ENCODE measurements around the gene MRPL23. TPM values are rescaled to one million over a fixed set of nuclear protein-coding genes. Genes with fewer than 3 reads are reported as not detected.

Gene MRPL23
- total RNA-seq, 6 experiments from 2014 or later, result 23.1 to 121 (median 36.4) TPM

DNA sequence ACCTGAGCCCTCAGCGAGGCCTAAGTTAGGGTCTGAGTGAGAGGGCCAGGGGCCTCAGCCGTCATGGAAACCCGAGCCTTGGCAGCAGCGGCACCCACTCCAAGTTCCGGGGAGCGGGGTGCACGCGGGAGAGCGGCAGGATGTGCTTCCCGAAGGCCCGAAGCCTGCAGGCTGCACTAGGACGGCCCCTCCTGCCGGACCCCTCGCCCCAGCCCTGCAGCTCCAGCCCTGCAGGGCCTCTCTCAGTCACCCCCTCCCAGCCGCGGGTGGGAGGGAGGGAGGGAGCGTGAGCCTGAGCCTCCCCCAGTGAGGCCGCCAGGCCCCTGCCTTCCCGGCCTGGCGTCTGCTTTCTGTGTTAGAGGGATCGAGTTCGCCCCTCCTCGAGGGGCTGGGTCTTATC, 22.6 kb downstream of the MRPL23 start:
- DNase-seq, result no peak
- Histone ChIP-seq H3K4me1 (no peaks in the 10 kb centered on the region), H3K36me3 (no peaks in the 10 kb centered on the region), H3K4me3 (no peak overlapping the region), H3K9me3 (no peaks in the 10 kb centered on the region), H3K27ac (no peak overlapping the region), H3K27me3 (no peaks in the 10 kb centered on the region)
- TF ChIP-seq POLR2A (IDR thresholded peaks at IDR 0.05), result no peak
- TF ChIP-seq, protein P1, sequence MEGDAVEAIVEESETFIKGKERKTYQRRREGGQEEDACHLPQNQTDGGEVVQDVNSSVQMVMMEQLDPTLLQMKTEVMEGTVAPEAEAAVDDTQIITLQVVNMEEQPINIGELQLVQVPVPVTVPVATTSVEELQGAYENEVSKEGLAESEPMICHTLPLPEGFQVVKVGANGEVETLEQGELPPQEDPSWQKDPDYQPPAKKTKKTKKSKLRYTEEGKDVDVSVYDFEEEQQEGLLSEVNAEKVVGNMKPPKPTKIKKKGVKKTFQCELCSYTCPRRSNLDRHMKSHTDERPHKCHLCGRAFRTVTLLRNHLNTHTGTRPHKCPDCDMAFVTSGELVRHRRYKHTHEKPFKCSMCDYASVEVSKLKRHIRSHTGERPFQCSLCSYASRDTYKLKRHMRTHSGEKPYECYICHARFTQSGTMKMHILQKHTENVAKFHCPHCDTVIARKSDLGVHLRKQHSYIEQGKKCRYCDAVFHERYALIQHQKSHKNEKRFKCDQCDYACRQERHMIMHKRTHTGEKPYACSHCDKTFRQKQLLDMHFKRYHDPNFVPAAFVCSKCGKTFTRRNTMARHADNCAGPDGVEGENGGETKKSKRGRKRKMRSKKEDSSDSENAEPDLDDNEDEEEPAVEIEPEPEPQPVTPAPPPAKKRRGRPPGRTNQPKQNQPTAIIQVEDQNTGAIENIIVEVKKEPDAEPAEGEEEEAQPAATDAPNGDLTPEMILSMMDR (IDR thresholded peaks at IDR 0.05), result no peak
- intact Hi-C loops (cut with DNase I), result no loop called here
- no CpG with 5 or more reads among the region's 23 CpGs for WGBS (ENCODE audit: insufficient coverage, low coverage, low lambda C conversion rate, missing lambda C conversion rate)
- ATAC-seq, result no peak

DNA sequence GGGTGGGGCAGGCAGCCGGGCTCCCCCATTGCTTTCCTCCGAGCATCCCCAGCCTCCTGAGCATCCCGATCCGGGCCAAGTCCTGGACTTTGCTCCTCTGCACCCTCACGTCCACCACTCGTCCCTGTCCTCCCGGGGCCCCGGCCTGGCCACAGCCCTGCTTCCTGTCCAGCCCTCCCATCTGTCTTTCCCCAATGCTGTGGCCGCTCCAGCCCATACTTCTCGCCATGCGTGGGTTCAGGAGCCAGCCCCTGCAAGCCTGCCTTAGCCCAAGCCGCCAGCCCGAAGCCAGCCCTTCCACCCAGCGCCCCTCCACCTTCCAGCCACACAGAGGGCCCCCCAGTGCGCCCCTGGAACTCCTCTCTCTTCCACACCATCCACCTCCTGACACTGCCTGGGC, 23.8 kb downstream of the MRPL23 start:
- Histone ChIP-seq H3K27me3 (no peaks in the 10 kb centered on the region), H3K27ac (no peak overlapping the region), H3K36me3 (no peaks in the 10 kb centered on the region), H3K4me1 (no peaks in the 10 kb centered on the region), H3K4me3 (no peak overlapping the region), H3K9me3 (no peaks in the 10 kb centered on the region)
- 87% methylated on average over 3 of the region's 15 CpGs for WGBS (ENCODE audit: insufficient coverage, low coverage, low lambda C conversion rate, missing lambda C conversion rate)
- intact Hi-C loops (cut with DNase I), result no loop called here
- no peak for TF ChIP-seq POLR2A (IDR thresholded peaks at IDR 0.05)
- TF ChIP-seq, protein P1 (IDR thresholded peaks at IDR 0.05), result no peak
- ATAC-seq (peak in 1 of 4 donors; percentile 19), DNase-seq (peak in 1 of 3 donors; percentile 29)

DNA sequence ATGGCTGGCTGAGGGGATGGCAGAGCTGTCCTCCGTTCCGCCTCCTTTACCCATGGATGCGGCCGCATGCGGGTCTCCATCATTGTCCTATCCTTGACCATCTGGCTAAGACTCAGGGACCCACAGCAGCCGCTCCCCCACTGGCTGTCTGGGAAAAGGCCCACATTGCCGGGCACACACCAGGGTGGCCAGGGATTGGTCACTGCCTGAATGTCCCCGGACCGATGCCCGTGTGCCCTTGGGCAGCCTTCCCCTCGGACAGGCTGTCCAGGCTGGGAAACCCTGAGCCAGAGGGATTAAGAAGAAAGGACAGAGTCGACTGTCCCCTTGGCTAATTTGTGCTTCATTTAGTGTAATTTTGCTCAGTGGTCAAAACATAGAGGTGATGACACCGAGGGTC, 28.1 kb downstream of the MRPL23 start:
- no peaks in the 10 kb centered on the region for H3K36me3 ChIP-seq
- DNase-seq (no peak), ATAC-seq (no peak)
- no peaks in the 10 kb centered on the region for H3K27me3 ChIP-seq
- no peak overlapping the region for H3K4me3 ChIP-seq
- no peaks in the 10 kb centered on the region for H3K9me3 ChIP-seq
- no peak overlapping the region for H3K27ac ChIP-seq
- intact Hi-C loops (cut with DNase I), result no loop called here
- H3K4me1 ChIP-seq, result no peaks in the 10 kb centered on the region
- TF ChIP-seq POLR2A (IDR thresholded peaks at IDR 0.05), result no peak
- TF ChIP-seq, protein P1 (IDR thresholded peaks at IDR 0.05), result no peak
- WGBS (ENCODE audit: insufficient coverage, low coverage, low lambda C conversion rate, missing lambda C conversion rate), result no CpG with 5 or more reads among the region's 13 CpGs

DNA sequence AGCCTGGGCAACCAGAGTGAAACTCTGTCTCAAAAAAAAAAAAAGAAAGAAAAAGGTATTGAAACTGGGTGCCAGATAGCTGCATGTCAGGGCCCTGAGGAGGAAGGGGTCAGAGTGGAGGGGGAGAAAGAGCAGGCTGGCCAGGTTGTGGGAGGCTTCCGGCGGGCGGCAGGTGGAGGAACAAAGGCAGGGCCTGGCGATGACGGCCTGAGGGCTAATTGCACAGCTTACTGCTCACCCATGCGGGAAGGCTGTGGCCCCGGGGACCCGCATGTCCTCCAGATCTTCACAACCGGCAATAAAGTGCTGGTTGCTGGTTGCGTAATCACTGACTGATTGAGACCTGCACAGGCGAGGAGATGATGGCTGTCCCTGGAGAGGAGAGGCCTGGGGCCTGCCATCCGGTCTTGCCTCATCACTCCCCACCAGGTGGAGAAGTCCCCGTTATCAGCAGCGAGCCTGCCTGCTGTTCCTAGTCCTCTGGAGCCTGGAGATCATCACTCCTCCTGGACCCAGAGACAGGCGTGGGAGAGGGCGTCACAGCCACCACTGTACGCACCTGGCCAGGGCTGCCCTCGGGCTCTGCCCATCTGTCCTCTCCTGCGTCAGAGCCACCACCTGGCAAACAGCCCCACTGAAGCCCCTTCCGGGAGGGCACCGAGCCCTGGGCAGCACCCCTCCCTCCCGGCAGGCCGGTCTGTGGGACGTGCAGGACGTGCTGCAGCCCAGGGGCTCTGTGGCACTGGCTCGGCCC, 31.8 kb downstream of the MRPL23 start:
- WGBS (ENCODE audit: insufficient coverage, low coverage, low lambda C conversion rate, missing lambda C conversion rate), result no CpG with 5 or more reads among the region's 26 CpGs
- no peaks in the 10 kb centered on the region for H3K4me1 ChIP-seq
- H3K4me3 ChIP-seq, result no peak overlapping the region
- peak; percentile 5 to 50 (median 41) for ATAC-seq
- H3K9me3 ChIP-seq, result no peaks in the 10 kb centered on the region
- DNase-seq, result peak in 1 of 3 donors; percentile 6
- no peaks in the 10 kb centered on the region for H3K36me3 ChIP-seq
- no peaks in the 10 kb centered on the region for H3K27me3 ChIP-seq
- intact Hi-C loops (cut with DNase I), result no loop called here
- TF ChIP-seq POLR2A (IDR thresholded peaks at IDR 0.05), result no peak
- TF ChIP-seq, protein P1 (IDR thresholded peaks at IDR 0.05), result no peak
- no peak overlapping the region for H3K27ac ChIP-seq
